ENCODE measurements around the gene ZNF37A.

The ZNF37A gene

DNA sequence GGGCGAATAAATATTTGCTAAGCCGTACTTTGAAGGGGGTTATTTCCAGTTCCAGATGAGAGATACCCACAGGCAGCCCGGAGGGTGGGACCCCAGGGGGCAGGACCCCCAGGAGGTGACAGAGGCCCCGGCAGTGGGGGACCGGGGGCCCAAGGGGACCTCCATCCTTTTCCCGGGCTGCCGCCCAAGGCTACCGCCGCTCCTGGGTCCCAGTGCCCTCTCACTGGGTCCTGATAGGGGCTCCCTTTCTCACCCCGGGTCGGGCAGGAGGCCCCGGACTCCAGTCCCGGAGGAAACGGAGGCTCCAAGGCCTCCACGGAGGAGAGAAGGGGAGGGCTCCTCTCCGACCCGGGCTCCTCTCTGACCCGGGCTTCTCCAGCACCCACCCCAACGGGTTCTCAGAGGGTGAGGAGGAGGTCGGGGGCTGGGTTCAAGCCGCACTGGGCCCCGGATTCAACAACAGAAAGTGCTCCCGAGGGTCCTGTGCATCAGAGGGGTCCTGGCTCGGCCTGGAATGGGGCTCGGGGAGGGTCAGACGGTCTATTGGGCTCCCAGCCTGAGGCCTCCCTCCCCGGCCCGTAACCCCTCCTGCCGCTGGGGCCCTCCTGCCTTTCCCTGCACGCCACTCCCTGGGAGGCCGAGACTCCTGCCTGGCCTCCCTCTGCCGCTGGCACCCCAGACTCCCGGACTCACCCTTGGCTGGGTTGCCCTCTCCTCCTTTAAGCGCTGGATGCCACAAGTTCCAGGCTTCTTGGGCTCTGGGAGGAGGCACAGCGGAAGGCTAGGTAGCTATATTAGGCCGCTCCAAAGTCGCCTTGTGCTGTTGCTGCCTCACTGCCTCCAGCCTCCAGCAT is 62.5 kb downstream of the ZNF37A start:
- no peak for DNase-seq

DNA sequence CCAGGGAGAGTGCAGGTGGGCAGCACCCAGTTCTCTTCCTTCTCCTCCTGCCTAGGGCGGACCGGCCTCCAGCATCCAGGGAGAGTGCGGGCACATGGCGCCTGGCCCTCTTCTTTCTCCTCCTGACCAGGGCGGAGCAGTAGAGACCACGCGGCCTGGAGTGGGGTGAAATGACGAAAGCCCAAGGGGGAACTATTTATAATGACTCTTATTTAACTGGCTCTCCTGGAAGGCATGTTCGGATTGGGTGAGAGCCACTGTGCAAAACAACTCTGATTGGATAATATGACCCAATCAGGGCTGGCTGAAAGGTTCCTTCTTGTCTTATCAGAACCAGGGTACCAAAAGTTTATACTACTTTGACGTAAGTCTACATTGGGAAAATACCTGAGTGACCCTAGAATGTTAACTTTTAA is 63.1 kb downstream of the ZNF37A start:
- no peak for DNase-seq

DNA sequence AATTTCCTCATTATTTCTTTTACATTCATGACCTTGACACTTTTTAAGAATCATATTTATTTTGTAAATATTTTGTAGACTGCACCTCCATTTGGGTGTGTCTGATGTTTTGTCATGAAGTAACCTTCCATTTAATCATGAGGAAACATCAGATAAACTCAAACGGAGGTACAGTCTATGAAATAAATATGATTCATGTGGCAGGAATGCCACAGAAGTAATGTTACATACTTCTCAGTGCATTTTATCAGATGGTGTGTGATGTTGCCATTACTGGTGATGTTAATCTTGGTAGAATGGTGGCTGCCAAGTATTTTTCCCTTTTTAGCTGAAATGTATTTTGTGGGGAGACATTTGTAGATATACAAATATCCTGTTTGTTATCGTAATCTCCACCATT is 64.9 kb downstream of the ZNF37A start:
- no peak for DNase-seq

DNA sequence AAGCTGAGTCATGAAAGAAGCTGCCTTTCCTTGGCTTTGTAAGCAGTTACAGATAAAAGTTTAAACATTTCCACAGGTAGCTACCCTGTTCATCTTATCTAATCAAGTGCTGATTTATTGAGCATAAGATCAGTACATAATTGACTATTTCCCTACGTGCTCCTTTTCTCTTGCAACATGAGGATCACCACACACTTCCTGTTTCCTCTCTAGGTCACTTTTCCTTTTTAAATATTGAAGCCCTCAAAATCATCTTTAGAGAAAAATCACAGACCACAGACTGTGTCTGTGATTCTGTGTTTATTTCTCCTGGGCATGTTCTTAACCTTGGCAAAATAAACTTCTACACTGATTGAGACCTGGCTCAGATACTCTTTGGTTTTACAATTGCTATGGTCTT is 69.5 kb downstream of the ZNF37A start:
- no peak for DNase-seq

DNA sequence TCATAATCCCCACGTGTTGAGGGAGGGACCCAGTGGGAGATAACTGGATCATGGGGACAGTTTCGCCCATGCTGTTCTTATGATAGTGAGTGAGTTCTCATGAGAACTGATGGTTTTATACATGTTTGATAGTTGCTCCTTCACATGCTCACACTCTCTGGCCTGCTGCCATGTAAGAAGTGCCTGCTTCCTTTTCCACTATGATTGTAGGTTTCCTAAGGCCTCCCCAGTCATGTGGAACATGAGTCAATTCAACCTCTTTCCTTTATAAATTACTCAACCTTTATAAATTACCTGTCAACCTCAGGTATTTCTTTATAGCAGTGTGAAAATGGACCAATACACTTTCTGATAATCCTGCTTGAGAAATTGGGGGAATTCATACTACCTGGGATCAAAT is 80.2 kb downstream of the ZNF37A start:
- no peak for DNase-seq

DNA sequence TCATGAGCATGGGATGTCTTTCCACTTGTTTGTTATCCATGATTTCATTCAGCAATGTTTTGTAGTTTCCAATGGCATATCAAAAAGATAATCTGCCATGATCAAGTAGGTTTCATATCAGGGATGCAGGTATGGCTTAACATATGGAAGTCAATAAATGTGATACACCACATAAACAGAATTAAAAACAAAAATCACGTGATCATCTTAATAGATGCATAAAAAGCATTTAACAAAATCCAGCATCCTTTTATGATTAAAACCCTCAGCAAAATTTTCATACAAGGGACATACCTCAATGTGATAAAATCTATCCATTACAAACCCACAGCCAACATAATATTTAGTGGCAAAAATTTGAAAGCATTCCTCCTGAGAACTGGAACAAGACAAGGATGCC is 90.3 kb downstream of the ZNF37A start:
- DNase-seq: no peak

Measured in COR-L47 (cell line).